Kidney (tissue), 14 donors: ENCODE results near the gene GNG13. TPM values are rescaled to one million over a fixed set of nuclear protein-coding genes. Genes with fewer than 3 reads are reported as not detected.
A peak's percentile ranks its signal among the peaks of the same experiment; 100 is the strongest.

Source experiments
- DNase-seq, 5 donors: peaks; one replicate each; pipeline ENCODE4 v3.0.0-alpha.2; 2013 to 2020
- FAIRE-seq: peaks from 2 replicates; lab custom pipeline; 2012; peaks lifted over from hg19 to GRCh38; lab: Jason Lieb, UNC
- H3K27ac ChIP-seq, 2 donors: one replicate each; pipeline ENCODE4 v1.7.0; 2013; ENCODE audit warnings: low read depth in 2 of 2, low read length in 2 of 2, inconsistent platforms in 1 of 2
- H3K27me3 ChIP-seq: one replicate; pipeline ENCODE4 v1.7.1; 2013; ENCODE audit warnings: low read length, inconsistent platforms; ENCODE audit not compliant: control insufficient read depth, insufficient read depth
- H3K36me3 ChIP-seq, 3 donors: one replicate each; pipeline versions ENCODE4 v1.7.0 to v1.7.1; 2013; ENCODE audit warnings: low read length in 3 of 3, control low read depth in 1 of 3, inconsistent platforms in 1 of 3; ENCODE audit not compliant: insufficient read depth in 3 of 3, control insufficient read depth in 2 of 3
- H3K4me1 ChIP-seq, 3 donors: one replicate each; pipeline versions ENCODE4 v1.7.0 to v1.7.1; 2013; ENCODE audit warnings: low read length in 3 of 3, inconsistent platforms in 1 of 3, low read depth in 1 of 3; ENCODE audit not compliant: control insufficient read depth in 2 of 3, insufficient read depth in 2 of 3
- H3K4me3 ChIP-seq, 3 donors: one replicate each; pipeline versions ENCODE4 v1.7.0 to v1.8.1; 2013; ENCODE audit warnings: low read length in 3 of 3, control low read depth in 1 of 3, inconsistent platforms in 1 of 3
- H3K9ac ChIP-seq, 3 donors: one replicate each; pipeline versions ENCODE4 v1.7.0 to v1.7.1; 2013; ENCODE audit warnings: low read length in 3 of 3, control low read depth in 1 of 3, inconsistent platforms in 1 of 3
- H3K9me3 ChIP-seq, 3 donors: one replicate each; pipeline versions ENCODE4 v1.7.0 to v1.7.1; 2013; ENCODE audit warnings: low read length in 3 of 3, control low read depth in 1 of 3, inconsistent platforms in 1 of 3; ENCODE audit not compliant: control insufficient read depth in 2 of 3, insufficient read depth in 1 of 3
- intact Hi-C: fragments of 100-400 bp; cut with DNase I; formaldehyde crosslinking; loops from one replicate; pipeline ENCODE4 v1.11.1; 2022
- polyA plus RNA-seq: library from polyadenylated mRNA; stranded (reverse); fragments of 350-450 nt; fragmentation: Illumina TruSeq; extraction: RNeasy Lipid Tissue Mini Kit (QIAGEN cat#74804); gene quantifications from one replicate; pipeline ENCODE4 v1.2.3, GENCODE V29; 2014; ENCODE audit warnings: low read depth, low replicate concordance; ENCODE audit not compliant: insufficient read depth
- total RNA-seq: library from RNA; stranded (reverse); fragmentation: NEBNext Ultra II Directional; extraction: Animal tissue kit (Norgen Biotek cat#: 25700); gene quantifications from one replicate; pipeline ENCODE4 v1.2.1, GENCODE V29; 2021
- TF ChIP-seq, protein P1 (sequence below): IDR thresholded peaks from 3 replicates; pipeline ENCODE4 v1.5.1; 2012; ENCODE audit warnings: mild to moderate bottlenecking, moderate library complexity, borderline replicate concordance; ENCODE audit not compliant: insufficient read depth; ENCODE audit errors: extremely low read depth
- donor health status: control.
- donor health status: control.
- donor health status: control.
- donor health status: control.
- donor health status: control.
- donor health status: DM: yes; HTN: yes; CAD: no.
- donor health status: Normal renal cell carcinoma (clear cell type).

GNG13 gene
- total and polyA plus RNA-seq, 2 donors from 2014 or later, result not detected

GRCh38 chr16:843771-844170 lies 43.2 kb upstream of the GNG13 start:
- Histone ChIP-seq H3K4me3 (no peak overlapping the region), H3K4me1 (no peaks in the 10 kb centered on the region), H3K27me3 (no peaks in the 10 kb centered on the region), H3K9ac (no peak overlapping the region), H3K36me3 (no peaks in the 10 kb centered on the region), H3K27ac (no peak overlapping the region), H3K9me3 (no peaks in the 10 kb centered on the region)
- TF ChIP-seq, protein P1, sequence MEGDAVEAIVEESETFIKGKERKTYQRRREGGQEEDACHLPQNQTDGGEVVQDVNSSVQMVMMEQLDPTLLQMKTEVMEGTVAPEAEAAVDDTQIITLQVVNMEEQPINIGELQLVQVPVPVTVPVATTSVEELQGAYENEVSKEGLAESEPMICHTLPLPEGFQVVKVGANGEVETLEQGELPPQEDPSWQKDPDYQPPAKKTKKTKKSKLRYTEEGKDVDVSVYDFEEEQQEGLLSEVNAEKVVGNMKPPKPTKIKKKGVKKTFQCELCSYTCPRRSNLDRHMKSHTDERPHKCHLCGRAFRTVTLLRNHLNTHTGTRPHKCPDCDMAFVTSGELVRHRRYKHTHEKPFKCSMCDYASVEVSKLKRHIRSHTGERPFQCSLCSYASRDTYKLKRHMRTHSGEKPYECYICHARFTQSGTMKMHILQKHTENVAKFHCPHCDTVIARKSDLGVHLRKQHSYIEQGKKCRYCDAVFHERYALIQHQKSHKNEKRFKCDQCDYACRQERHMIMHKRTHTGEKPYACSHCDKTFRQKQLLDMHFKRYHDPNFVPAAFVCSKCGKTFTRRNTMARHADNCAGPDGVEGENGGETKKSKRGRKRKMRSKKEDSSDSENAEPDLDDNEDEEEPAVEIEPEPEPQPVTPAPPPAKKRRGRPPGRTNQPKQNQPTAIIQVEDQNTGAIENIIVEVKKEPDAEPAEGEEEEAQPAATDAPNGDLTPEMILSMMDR, result no peak
- intact Hi-C loops, result no loop called here
- no peak for FAIRE-seq
- DNase-seq, result peak in 1 of 5 donors; percentile 65

DNA sequence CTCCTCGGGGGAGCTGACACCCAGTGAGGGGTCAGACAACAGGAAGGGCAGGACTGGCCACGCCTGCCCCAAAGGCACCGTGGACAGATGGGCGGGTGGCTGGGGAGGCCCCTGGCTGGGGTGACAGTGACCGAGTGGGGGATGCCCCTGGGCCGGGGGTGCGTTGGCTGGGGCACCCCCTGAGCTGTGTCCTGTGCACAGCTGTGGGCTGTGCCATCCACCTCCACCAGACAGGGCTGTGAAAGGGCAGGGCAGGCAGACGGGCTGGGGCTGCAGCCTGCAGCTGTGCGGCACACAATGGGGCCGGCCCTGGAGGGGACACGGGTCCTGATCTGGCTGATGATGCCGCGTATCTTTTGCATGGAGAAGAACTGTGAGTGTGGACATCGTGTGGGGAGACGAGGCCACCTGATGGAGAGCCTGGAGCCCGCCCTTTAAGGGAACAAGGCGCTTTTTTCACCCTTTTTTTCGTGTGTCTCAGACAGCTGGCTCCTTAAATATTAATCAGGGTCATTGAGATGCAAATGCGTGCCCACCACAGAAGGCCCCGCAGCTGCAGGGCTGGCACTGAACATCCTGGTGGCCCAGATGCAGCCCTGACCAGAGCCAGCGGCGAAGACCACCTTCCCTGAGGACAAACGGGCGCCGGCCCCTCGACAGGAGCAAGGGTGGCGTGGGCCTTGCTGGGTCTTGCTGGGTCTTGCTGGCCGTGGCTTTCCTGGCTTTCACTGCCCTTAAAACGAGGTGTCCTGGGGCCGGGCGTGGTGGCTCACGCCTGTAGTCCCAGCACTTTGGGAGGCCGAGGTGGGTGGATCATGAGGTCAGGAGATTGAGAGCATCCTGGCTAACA lies 42.4 kb upstream of the GNG13 start:
- Histone ChIP-seq H3K27me3 (no peaks in the 10 kb centered on the region), H3K4me1 (no peaks in the 10 kb centered on the region), H3K4me3 (no peak overlapping the region), H3K9me3 (no peaks in the 10 kb centered on the region), H3K9ac (no peak overlapping the region), H3K27ac (peak overlapping the region in 1 of 2 donors; percentile 65), H3K36me3 (no peaks in the 10 kb centered on the region)
- TF ChIP-seq, protein P1, result no peak
- no peak for FAIRE-seq
- intact Hi-C loops, result no loop called here
- DNase-seq, result peak in 2 of 5 donors; percentile 40 to 71

DNA sequence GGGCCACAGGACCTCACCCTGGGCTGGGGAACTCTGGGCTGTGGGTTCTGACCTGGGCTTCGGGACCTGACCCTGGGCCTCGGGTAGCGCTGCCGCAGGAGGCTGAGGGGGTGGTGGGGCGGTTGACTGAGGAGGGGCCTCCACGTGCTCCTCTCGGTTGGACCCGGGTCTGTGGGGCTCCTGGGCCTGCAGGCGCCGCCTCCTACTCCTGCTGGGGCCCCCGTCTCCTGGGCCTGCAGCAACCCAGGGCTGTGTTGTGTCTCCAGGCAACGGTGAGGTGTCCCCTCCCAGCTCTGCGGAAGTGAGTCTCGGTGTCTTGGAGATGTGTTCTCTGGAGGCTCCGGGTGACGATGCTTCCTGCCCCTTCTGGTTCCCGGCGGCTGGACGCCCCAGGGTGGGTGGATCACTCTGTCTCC lies 41.5 kb upstream of the GNG13 start:
- Histone ChIP-seq H3K36me3 (no peaks in the 10 kb centered on the region), H3K27me3 (no peaks in the 10 kb centered on the region), H3K9me3 (no peaks in the 10 kb centered on the region), H3K9ac (no peak overlapping the region), H3K4me1 (no peaks in the 10 kb centered on the region), H3K4me3 (no peak overlapping the region), H3K27ac (no peak overlapping the region)
- peak; percentile 70 to 83 (median 80) for DNase-seq
- intact Hi-C loops, result no loop called here
- TF ChIP-seq, protein P1, result no peak
- no peak for FAIRE-seq
